HG02759 (cell line): ENCODE measurements around the gene NBPF12.
"Not testable (repeated sequence)": the region's sequence is repeated elsewhere in the genome, so short reads cannot be mapped to it uniquely, and the experiment has no call there.

Source experiments
- ATAC-seq: cut with Tn5 transposase; IDR thresholded peaks from one replicate; pipeline ENCODE4 v1.9.1; 2021; ENCODE audit warnings: mild to moderate bottlenecking, moderate library complexity; ENCODE audit not compliant: unreplicated experiment

Gene NBPF12, protein sequence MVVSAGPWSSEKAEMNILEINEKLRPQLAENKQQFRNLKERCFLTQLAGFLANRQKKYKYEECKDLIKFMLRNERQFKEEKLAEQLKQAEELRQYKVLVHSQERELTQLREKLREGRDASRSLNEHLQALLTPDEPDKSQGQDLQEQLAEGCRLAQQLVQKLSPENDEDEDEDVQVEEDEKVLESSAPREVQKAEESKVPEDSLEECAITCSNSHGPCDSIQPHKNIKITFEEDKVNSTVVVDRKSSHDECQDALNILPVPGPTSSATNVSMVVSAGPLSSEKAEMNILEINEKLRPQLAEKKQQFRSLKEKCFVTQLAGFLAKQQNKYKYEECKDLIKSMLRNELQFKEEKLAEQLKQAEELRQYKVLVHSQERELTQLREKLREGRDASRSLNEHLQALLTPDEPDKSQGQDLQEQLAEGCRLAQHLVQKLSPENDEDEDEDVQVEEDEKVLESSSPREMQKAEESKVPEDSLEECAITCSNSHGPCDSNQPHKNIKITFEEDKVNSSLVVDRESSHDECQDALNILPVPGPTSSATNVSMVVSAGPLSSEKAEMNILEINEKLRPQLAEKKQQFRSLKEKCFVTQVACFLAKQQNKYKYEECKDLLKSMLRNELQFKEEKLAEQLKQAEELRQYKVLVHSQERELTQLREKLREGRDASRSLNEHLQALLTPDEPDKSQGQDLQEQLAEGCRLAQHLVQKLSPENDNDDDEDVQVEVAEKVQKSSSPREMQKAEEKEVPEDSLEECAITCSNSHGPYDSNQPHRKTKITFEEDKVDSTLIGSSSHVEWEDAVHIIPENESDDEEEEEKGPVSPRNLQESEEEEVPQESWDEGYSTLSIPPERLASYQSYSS (N-terminal part only)

DNA sequence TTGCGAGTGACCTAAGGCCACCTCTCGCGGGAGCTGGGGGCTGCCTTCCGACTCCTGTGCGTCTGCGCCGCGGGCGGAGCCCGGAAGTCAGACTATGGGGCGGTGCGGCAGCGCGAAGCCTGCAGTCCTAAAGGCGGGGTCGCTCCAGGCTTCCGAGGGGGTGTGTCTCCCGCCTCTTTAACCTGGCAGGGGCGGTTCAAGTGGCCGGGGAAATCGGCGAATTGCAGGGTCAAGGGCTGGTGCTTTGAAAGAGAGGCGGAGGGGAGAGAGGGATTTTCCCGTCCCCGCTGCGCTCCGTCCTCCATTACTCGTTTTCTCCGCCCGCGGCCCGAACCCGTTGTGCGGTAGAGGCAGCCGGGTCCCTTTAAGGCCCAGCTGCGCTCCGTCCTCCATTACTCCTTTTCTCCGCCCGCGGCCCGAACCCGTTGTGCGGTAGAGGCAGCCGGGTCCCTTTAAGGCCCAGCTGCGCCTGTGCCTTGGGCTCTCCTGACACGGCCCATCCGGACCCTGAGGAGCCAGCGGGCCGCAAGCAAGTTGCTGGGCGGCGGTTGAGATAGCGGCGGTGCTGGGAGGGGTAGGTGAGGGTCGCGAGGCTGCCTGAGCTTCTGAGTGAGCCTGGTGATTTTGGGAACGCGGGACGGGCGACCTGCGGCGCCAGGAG lies at the start of gene NBPF12:
NBPF12 (plus strand) TSS at position 83 of the 661 bp plus-strand sequence. CDS start 21,820 bp downstream, outside the sequence.
- peak; percentile 80 for ATAC-seq

DNA sequence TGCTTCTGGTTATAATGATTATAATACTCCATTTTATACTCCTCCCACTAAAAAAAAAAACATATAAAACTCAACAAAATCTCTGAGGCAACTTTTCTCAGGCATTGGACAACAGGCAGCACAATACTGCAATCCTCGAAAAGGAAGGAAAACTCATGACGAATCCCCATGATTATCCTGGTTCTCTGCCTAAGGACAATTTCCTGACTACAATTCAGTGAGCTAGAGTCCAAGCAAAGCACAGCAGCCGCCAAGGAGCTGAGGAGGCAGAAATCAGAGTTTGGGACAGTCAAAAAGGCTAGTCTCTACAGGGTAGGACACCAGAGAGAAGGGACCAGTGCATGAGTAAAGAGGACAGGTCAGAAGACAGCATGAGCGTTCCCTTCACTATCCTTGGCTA lies 46.8 kb upstream of the NBPF12 start:
- not testable (repeated sequence) for ATAC-seq

DNA sequence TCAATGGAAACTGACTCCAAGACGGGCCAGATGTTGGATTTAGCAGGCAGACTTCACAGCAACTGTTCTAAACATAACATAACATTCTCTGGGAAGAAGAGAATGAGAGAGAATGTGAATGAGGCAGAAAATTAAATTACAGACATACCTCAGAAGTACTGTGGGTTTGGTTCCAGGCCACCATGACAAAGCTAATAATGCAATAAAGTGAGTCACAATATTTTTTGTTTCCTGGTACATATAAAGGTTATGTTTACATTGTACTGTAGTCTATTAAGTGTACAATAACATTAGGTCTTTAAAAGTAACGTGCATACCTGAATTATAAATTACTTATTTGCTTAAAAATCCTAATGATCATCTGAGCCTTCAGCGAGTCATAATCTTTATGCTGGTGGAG lies 45.8 kb upstream of the NBPF12 start:
- ATAC-seq = not testable (repeated sequence)

DNA sequence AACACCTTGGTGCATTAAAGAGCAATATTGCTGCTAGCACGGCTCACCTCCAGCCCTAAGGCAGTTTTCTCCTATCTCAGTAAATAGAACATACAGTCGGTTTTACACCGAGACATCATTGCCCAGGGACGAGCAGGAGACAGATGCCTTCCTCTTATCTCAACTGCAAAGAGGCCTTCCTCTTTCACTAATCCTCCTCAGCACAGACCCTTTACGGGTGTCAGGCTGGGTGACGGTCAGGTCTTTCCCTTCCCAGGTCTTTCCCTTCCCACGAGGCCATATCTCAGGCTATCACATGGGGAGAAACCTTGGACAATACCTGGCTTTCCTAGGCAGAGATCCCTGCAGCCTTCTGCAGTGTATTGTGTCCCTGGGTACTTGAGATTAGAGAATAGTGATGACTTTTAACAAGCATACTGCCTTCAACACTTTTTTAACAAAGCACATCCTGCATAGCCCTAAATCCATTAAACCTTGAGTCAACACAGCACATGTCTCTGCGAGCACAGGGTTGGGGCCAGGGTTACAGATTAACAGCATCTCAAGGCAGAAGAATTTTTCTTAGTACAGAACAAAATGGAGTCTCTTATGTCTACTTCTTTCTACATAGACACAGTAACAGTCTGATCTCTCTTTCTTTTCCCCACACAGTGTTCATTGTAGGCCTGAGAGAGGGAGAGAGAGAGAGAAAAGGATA lies 30.4 kb upstream of the NBPF12 start:
- not testable (repeated sequence) for ATAC-seq

DNA sequence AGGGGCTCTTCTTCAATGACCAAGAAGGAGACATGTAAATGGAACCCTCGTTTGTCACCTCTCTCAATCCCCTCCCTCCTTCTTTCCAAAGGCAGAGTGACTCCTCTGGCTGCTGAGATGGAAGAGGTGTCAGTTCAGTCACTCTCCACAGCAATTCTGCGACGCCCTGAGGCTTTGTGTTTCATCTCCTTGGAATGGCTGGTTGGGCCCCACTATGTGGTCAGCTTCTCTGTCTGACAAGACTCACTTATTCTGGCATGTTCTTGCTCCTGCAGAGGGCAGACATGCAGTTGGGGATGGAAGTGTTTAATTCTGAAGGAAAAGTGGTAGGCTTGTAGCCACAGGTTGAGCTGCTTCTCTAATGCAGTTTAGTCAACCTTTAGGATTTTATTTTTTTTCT lies 25.1 kb upstream of the NBPF12 start:
- not testable (repeated sequence) for ATAC-seq

DNA sequence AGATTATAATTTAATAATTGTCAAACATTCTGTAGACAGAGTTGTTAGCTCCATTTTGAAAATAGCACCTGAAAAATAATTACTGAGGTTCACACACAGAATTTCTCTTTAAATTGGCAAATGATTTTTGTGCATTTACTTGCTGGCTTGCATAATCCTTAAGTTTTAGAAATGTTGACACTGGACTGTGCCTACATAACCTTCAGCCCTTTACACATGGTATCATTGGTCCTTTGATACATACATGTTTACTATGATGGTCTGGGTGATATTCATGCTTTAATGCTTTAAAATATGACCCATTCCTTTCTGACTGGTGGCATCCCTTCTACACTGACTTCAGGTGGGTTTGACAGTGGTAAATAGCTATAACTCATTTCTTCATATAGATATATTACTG lies 17.3 kb upstream of the NBPF12 start:
- not testable (repeated sequence) for ATAC-seq

DNA sequence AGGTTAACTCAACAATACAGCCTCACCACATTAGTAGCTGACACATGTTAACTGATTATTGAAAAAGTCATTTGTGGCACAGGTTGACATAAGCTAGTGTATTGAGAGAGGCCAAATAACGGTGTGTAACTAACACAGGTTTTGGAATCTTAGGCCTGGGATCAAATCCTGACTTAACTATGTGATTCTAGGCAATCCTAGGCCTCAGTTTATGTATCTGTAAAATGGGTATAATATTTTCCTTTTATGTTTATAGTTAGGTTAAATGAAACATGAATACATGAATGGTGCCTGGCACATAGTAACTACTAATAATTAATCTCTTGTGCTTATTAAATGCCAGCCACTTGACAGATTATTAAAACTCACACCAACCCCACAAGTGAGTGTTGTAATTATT lies 15.5 kb upstream of the NBPF12 start:
- ATAC-seq = not testable (repeated sequence)

DNA sequence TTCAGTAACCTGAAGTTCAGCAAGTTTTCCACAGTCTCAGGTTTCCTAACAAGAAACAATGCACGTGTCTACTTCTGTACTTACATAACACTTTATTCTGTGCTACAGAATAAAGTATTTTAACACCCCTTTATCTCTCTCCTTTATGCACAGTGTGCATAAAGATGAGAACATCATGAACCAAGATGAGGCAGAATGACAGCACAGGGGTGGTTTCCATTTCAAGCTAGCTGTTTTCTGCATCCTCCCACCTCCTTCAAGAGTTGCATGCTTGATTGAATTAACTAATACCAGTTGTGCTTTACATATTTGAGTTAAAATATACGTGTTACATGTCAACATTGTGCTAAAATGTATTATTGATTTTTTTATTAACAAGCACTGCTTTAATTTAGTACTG lies 14.0 kb upstream of the NBPF12 start:
- not testable (repeated sequence) for ATAC-seq

DNA sequence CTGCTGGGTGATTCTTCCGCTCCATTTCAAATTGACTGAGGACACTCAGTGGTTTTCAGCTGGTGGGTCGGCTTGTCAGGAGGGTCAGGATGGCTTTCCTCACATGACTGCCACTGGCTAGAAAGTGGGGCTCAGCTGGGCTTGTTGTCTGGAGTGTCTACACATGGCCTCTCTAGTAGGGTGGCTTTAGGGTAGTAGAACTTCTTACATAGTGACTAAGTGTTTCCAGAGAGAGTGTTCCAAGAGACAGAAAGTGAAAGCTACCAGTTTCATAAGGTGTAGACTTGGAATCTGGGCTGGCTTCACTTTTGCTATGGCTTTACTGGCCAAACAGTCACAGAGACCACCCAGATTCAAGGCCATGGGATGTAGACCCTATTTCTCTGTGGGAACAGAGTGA lies 11.7 kb upstream of the NBPF12 start:
- ATAC-seq = not testable (repeated sequence)

DNA sequence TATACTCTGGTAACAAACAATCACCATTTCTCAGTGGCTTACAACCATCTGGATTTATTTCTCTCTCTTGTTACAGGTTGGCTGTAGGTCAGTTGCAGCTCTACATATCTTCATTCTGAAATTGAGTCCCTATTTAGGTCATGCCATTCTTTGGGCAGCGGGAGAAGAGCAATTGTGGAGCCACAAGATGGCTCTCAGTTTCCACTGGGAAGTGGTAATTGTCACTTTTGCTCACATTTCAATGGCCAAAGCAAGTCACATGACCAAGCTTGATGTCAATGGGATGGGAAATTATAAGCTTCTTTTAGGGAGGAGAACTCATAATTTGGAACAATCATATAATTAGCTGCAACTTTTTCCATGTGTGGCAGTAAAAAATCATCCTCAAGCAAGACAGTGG lies 7.9 kb upstream of the NBPF12 start:
- ATAC-seq = not testable (repeated sequence)

DNA sequence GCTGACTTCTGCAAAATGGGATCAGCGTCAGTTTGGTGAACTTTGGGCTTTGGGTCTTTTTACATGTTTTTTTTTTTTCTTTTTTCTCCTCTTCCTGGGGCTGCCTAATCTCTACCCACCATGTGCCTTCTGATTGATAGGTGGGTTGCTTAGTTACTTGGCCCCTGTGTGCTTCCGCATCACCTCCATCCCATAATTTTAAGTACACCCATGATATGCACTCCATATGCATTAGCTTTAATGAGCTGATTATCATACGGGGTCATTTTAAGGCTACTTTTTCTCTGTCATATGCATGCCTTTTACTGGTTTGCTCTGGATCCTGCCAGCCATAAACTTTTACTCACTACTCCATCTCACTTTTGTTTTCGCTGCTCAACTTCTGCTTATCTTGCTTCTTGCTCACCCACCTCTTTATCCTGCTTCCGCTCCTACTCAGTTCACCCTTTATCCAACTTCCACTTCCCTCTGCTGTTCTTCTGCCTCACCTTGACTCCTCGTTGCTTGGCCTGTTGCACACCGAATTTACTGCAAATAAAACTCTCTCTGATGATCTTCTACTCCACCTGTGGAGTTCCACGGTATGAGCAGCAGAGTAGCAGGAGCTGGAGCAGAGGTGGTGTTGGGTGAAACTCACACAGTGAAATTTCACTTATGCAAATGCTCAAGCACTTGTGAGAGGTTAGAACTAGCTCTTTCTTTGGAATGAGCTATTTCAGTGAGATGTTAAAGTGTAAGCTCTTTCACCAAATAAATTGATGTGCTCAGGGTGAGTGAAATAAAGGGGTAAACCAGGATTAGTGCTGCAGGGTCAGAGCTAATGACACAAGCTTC lies 3.5 kb upstream of the NBPF12 start:
- ATAC-seq = peak; percentile 23

DNA sequence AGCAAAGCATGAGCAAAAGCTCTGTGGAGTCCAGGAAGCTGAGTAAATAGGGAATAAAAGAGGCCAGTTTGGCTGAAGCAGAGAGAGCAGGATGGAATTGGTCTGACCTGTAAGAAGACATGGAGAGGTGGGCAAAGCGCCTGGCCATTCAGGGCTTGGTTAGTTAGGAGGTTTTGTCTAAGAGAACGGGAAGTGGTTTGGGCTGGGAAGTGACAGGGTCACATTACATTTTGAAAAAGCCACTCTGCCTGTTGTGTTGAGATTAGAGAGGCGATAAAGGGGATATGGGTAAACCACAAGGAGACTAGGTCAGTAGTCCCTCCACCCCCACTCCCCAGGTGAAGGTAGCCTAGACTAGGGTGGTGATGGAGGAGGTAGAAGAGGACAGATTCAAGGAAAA lies 662 bp upstream of the NBPF12 start:
- ATAC-seq = not testable (repeated sequence)

DNA sequence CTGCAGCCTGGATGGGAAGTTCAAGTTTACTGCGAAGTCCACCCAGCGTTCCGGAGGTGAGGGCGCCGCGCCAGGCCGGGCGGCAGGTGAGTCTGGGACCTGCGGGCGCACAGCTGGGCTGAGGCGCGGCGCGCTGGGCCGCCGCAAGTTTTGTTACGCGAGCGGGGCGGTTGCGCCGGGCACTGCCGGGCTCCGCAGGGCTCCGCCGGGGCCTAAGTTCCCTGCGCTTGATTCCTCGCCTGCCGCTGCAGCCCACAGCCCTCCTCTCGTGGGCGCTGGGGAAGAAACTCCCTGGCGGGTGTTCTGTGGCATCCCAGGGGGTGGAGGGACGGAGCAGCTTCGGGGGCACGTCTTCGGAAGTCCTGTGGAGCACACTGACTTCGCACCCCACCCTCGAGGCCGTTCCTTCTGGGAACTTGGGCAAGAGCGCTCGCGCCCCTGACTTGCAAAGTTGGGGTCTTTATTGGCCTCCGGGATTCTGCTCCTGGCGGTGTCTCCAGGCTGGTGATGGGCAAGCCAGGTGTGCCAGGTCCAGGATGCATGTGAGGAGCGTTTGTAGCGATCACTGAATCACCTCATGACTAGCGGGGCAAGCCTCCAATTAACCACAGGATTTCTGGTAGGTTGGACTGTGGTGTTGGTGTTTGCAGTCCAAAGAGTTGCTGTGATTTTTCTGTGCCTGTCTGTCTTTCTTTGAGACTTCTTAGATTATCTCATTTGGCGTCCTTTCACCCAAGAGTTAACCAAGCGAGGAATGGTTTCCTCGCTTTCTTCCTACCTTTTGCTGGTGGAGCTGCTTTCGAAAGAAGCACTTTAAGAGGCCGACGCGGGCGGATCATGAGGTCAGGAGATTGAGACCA lies 1.0 kb downstream of the NBPF12 start:
- ATAC-seq = peak; percentile 14

DNA sequence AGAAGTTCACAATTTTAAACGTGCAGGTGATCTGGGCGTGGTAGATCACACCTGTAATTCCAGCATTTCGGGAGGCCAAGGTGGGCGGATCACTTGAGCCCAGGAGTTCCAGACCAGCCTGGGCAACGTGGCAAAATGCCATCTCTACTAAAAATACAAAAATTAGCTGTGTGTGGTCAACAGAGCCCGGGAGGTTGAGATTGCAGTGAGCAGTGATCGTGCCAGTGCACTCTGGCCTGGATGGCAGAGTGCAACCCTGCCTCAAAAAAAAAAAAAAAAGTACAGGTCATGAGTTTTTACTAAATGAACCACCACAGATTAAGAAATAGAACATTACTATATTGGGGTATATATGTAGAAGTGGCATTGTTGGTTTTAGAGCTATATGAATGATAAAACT lies 2.2 kb downstream of the NBPF12 start:
- ATAC-seq = not testable (repeated sequence)

DNA sequence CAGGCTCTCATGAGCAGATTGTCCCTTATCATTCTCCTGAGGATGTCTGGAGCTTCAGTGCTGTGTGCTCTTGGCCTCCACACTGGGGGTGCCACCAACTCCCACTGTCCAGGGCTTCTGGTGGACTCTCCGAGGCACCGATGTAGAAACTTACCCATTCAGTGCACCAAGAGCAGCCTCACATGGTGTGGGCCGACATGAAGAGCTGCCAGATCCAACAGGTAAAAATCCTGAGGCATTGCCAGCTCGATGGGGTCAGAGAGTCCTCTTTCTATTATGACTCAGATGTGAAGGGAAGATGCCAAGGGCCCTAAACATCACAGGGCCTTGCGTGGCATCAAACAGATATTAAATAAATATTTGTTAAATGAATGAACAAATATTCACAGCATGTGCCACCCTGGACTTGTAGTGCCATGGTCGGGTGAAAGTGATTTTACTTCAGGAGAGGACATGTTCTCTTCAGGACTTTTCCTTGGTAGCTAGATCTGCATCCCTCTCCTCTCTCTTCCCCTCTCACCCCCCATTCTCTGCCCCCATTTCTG lies 5.3 kb downstream of the NBPF12 start:
- ATAC-seq = not testable (repeated sequence)

DNA sequence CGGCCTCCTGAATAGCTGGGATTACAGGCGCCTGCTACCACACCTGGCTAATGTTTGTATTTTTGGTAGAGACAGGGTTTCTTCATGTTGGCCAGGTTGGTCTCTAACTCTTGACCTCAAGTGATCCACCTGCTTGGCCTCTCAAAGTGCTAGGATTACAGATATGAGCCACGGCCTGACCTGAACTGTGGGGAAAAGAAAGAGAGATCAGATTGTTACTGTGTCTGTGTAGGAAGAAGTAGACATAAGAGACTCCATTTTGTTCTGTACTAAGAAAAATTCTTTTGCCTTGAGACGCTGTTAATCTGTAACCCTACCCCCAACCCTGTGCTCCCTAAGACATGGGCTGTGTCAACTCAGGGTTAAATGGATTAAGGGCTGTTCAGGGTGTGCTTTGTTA lies 10.0 kb downstream of the NBPF12 start:
- ATAC-seq = not testable (repeated sequence)

DNA sequence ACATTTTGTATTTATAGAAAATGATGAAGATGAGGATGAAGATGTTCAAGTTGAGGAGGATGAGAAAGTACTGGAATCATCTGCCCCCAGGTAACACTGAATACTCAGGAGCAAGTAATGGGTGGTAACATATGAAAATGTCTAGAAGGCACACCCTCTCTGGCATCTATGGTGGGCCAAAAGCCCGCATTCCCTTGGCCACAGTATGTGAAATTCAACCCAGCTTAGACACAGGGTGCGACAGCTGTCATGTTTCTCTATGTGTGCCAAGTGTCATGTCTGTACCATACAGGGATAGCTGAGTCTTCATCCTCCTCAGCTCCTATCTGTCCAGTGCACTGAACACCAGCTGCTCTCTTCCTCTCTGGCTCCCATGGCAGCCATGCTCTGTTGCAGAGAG lies 26.2 kb downstream of the NBPF12 start:
- not testable (repeated sequence) for ATAC-seq

DNA sequence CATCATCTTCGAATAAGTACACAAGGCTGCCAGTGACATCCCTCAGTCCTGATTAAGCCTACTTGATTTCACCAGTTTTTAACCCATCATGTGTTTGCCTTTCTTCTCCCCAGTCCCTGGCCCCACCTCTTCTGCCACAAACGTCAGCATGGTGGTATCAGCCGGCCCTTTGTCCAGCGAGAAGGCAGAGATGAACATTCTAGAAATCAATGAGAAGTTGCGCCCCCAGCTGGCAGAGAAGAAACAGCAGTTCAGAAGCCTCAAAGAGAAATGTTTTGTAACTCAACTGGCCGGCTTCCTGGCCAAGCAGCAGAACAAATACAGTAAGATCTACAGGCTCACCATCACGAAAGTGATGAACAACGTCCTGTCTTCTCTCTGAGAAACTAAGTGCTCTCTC lies 28.2 kb downstream of the NBPF12 start:
- not testable (repeated sequence) for ATAC-seq
